AG04449 (cell line): ENCODE data around the gene TMEM138.

Source experiments
- CTCF ChIA-PET: fragments of 350-600 bp; formaldehyde crosslinking; extraction: SDS; loops from one replicate; lab custom pipeline; 2021; ENCODE audit warnings: antibody characterized with exemption; lab: Yijun Ruan, JAX
- POLR2A ChIA-PET: fragments of 400-600, 350-600 bp; formaldehyde crosslinking; extraction: SDS; loops from one replicate; lab custom pipeline; 2020; ENCODE audit warnings: antibody characterized with exemption, inconsistent platforms; lab: Yijun Ruan, JAX
- DNase-seq: peaks from one replicate; pipeline ENCODE4 v3.0.0-alpha.2; 2010; ENCODE audit warnings: low read depth, low spot score
- H3K4me3 ChIP-seq: 2 replicates; pipeline ENCODE4 v1.5.1; 2011; ENCODE audit warnings: low read depth, mild to moderate bottlenecking, control low read depth, low read length
- CTCF ChIP-seq: IDR thresholded peaks from one replicate; pipeline ENCODE4 v1.5.1; 2011; ENCODE audit warnings: mild to moderate bottlenecking, moderate library complexity, low read length, control low read depth, inconsistent platforms; ENCODE audit not compliant: insufficient read depth; ENCODE audit errors: missing control alignments

The TMEM138 gene

GRCh38 chr11:61361741-61362541, at the start of gene TMEM138, which contains the start of gene CYB561A3:
Gene TMEM138, plus strand, starts transcription at chr11:61362374. Its CDS starts 2,017 bp downstream, at chr11:61364391.
Gene CYB561A3, minus strand, starts transcription at chr11:61361882. Its CDS starts 5,169 bp downstream, at chr11:61356713.
- peak; percentile 68 for DNase-seq
- CTCF ChIA-PET = interaction anchor here (0.8 to 27.5 kb wide), 9 partner anchors 9 to 74 kb away, joined by 3 to 352 read pairs (median 6); partner anchors contain the start of genes DDB1, TKFC and TMEM216
- POLR2A ChIA-PET = interaction anchor here (0.8 to 3.2 kb wide), 17 partner anchors 9 to 274 kb away, joined by 3 to 33 read pairs (median 7); partner anchors contain the start of genes DDB1, TKFC and TMEM216
- H3K4me3 ChIP-seq = peak within 1 kb of the TSS; percentile 69
- no peak for TF ChIP-seq CTCF

- TF ChIP-seq CTCF = no peak
- POLR2A ChIA-PET = no interaction called here
Measured at GRCh38 chr11:61315260-61315659, 46.9 kb upstream of the TMEM138 start.

DNA sequence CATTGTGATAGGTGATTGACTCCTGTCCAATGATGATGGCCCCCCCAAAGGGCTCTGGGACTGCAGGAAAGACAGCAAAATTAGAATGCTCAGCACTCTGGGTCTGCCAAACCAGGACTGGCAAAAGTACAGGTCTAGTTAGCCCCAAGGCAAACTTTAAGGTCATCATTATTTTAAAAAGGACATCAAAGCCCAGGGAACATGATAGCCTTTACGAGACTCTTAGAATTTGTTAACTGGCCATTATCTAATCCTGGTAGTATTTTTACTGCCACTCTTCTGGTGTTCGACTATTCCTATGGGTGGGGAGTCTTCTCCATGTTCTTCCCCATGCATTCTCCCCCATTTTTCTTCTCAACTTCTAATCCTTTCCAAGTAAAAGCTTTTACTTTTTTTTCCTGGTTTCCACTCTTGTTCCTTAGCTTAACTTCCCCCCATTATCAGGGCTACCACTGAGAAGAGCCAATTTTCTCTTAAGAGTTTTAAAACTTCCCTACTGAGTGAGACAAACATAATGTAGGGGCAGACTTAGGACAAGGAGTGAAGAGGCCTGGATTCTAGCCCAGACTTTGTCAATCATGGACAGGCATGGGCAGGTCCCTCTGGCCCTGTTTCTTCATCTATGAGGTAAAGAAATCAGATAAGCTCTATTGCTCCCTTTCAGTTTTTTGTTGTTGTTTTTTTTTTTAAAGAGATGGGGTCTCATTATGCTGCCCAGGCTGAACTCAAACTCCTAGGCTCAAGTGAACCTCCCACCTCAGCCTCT, 36.3 kb upstream of the TMEM138 start:
- TF ChIP-seq CTCF = no peak
- ChIA-PET POLR2A (no interaction called here), CTCF (interaction anchor here (1.3 to 11.7 kb wide), 3 partner anchors 11 to 71 kb away, joined by 4 to 150 read pairs (median 5); no protein-coding TSS in a partner anchor)
- no peak for DNase-seq
- no peak overlapping the region for H3K4me3 ChIP-seq

More at GRCh38 chr11:61315260-61315659, 46.9 kb upstream of the TMEM138 start:
- H3K4me3 ChIP-seq = no peak overlapping the region
- DNase-seq = no peak
- CTCF ChIA-PET = interaction anchor here (0.9 to 1.7 kb wide), 6 partner anchors 8 to 61 kb away, joined by 3 to 6 read pairs (median 3); no protein-coding TSS in a partner anchor

DNA sequence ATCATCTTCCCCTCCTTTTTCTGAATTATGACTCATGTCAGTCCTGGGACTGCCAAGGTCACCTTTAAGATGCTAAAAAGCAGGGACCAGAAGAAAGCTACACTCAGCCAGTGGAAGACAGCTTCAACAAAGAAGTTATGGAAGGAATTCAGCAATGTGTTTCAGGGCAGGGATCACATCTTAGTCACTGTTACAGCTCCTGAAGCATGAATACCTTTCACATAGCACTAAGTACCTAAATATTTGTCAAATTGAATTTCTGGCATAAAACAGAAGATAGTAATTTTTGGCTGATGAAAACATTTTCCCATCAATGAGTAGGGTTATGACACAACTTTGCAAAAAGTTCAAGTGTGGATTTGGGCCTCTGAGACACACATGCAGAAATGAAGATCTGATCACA, 34.5 kb upstream of the TMEM138 start:
- no peak for TF ChIP-seq CTCF
- CTCF ChIA-PET = interaction anchor here (0.9 to 11.7 kb wide), 12 partner anchors 9 to 74 kb away, joined by 3 to 150 read pairs (median 4); partner anchors contain the start of genes TMEM138 and TMEM216
- no peak overlapping the region for H3K4me3 ChIP-seq
- DNase-seq = peak; percentile 54
- POLR2A ChIA-PET = interaction anchor here (0.9 to 1.0 kb wide), 2 partner anchors 35 to 51 kb away, joined by 3 to 4 read pairs; partner anchors contain the start of gene TMEM138

GRCh38 chr11:61328351-61328750, 33.8 kb upstream of the TMEM138 start:
- POLR2A ChIA-PET = interaction anchor here (1.0 kb wide), 1 partner anchor 34 kb away, joined by 3 read pairs; the partner anchor contains the start of gene TMEM138

More at GRCh38 chr11:61328351-61328750, 33.8 kb upstream of the TMEM138 start:
- TF ChIP-seq CTCF = no peak
- no peak for DNase-seq
- CTCF ChIA-PET = interaction anchor here (0.9 to 11.7 kb wide), 9 partner anchors 8 to 74 kb away, joined by 3 to 150 read pairs (median 4); partner anchors contain the start of genes TMEM138 and TMEM216
- H3K4me3 ChIP-seq = no peak overlapping the region
